ENCODE data around the gene DZIP1L.
"Not testable (repeated sequence)": the region's sequence is repeated elsewhere in the genome, so short reads cannot be mapped to it uniquely, and the experiment has no call there.

Gene DZIP1L

DNA sequence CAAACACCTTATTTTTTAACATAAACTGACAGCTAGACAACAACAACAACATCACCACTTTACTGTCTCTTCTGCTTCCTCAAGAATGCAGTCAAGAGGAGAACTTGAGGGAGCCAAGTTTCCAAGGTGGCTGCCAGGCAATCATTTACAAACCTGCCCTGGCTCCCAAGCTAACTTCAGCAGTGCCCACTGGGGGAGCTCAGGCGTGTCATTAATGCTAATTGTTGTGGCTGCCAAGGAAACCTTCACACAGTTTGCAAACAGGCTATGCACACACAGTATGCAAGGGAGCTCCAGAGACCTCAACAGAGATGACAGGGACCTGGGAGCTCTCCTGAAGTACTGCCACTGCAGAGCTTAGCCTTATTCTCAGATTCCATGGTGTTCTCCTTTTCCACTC, 2.1 kb downstream of the DZIP1L start:
- no peak for DNase-seq

DNA sequence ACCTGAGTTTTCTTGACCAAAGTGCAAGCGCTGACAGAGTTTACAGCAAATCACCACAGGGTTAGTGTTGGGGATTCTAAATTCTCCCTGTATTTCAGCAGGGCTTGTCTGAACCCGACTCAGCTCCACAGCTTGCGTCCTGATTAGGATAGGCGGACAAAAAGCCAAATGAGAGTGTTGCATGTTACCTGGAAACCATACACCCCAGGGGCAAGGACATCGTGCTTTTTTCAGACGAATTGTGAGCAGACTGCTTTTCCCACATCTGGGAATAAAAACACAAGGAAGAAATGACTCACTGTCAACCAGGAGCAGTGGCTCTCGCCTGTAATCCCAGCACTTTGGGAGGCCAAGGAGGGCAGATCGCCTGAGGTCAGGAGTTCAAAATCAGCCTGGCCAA, 3.0 kb downstream of the DZIP1L start:
- no peak for DNase-seq

DNA sequence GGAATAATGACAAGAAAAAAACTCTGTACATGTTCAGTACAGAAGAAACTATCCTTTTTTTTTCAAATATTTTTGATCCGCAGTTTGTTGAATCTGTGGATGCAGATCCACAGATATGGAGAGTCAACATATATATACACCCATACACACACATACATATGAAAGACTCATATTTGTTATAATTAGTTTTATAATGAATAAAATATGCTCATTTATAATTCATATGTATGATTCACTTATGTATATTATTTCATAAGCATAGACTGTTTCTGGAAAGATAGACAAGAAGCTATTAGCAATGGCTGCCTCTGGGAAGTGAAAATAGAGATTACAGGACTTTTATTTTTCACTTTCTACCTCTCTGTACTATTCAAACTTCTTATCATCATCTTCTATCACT, 9.8 kb downstream of the DZIP1L start:
- DNase-seq = no peak

DNA sequence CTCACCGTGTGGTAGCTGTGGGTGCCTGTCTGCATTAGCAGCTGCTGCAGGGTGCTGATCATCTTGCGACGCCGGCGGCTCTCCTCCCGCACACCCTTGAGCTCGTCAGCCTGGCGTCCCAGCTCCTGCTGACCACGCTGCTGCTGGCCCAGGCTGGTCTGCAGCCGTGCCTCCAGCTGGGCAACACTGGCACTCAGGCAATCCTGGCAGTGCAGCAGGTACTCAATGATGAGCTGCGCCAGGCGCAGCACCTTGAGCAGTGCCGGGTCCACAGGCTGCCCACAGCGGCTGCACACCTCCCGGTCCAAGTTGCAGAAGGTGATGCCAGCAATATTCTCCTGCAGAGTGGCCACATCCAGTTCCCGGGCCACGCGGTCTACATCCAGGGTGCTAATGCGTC, 11.9 kb downstream of the DZIP1L start:
- DNase-seq = no peak

DNA sequence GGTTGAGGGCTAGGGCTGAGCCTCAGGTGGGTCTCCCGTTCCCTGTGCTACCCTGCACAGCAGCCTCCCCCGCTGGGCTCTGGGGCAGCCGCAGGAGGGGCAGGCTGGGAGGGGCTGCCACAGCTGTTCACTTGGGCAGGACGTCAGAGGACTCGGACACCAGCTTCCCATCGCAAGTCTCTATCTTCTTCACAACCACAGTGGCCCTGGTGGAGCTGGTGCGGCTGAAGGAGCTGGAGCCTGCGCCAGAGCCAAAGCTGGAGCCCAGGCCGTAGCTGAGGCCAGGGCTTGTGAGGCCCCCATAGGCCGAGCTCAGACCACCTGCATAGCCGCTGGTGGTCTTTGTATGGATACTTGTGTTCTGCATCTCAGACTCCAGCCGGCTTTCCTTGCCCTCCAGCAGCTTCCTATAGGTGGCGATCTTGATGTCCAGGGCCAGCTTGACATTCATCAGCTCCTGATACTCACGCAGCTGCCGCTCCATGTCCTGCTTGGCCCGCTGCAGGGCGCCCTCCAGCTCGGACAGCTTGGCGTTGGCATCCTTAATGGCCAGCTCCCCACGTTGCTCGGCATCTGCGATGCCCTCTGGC, 14.0 kb downstream of the DZIP1L start:
- DNase-seq = not testable (repeated sequence)

DNA sequence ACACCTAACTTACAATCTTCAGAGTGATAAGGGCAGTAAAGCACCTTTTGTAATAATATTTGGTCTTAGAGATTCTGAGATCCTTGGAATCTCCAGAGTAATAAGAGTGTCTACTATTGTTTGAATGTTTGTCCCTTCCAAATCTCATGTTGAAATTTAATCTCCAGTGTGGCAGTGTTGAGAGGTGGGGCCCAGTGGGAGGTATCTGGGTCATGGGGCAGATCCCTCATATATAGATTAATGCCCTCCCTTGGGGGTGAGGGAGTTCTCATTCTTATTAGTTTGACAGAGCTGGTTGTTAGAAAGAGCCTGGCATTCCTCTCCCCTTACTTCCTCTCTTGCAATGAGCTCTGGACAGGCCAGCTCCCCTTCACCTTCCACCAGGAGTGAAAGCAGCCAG, 16.0 kb downstream of the DZIP1L start:
- no peak for DNase-seq

DNA sequence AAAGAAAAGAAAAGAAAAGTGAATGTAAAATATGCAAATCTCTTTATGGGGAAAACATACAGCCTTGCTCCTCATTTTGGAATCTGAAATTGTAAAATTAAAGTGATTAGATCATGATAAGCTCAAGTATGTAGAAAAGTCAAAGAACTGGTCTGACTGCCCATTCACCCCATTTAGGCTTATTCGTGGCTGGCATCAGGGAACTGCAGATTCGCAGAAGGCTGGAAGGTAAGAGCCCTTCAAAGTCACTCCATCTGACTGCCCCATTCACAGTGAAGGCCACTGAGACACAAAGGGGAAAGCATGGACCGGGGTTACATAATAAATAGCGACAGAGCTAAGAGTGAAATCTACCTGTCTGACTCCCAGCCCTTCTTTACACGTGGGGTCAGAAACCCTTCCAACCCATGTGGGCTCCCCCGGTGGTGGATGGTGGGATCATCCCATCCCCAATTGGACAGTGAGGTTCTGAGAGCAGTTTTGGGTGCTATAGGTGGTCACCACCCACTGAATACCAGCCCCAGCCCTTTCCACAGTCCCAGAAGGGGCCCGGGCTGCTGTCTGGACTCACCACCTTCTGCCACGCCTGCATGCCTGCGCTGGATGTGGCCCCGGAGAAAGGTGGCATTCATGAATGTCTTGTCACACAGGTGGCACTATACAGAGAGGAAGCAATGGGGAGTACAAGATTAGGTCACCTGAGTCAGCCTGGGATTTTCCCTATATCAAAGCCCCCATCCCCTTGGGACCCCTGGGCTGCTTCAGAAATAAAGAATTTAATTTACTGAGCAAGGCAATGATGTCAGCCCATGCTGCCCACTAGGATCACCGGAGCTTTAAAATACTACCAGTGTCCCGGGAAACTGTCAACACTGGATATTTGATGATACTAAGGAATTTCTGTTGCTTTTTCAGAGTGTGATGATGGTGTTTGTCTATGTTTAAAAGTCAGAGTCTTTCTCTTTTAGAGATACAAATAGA, 17.9 kb downstream of the DZIP1L start:
- DNase-seq = no peak

DNA sequence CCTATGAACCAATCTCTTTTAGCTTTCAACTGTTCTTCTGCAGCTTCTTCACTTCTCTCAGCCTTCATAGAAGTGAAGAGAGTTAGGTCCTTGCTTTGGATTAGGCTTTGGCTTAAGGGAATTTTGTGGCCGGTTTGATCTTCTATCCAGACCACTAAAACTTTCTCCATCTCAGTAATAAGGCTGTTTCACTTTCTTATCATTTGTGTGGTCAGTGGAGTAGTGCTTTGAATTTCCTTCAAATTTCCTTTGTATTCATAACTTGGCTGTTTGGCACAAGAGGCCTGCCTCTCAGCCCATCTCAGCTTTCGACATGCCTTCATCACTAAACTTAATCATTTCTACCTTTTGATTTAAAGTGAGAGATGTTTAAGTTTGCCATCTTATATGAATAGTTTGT, 21.7 kb downstream of the DZIP1L start:
- DNase-seq = no peak

DNA sequence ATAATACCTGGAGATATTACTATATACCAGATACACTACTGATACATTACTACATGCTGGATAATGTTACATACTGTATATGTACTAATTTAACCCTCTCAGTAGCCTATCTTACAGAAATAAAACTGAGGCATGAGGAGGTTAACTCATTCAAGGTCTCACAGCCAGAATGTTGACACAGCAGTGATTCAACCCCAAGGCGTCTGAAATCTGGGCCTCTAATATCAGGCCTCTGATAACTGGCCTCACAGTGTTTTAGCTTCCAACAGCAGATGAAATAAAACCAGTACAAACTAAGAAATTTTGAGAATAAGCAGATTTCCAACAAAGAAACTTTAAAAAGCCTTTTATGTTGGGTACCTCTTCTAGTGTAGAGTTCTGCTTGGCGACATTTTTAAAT, 23.4 kb downstream of the DZIP1L start:
- no peak for DNase-seq

DNA sequence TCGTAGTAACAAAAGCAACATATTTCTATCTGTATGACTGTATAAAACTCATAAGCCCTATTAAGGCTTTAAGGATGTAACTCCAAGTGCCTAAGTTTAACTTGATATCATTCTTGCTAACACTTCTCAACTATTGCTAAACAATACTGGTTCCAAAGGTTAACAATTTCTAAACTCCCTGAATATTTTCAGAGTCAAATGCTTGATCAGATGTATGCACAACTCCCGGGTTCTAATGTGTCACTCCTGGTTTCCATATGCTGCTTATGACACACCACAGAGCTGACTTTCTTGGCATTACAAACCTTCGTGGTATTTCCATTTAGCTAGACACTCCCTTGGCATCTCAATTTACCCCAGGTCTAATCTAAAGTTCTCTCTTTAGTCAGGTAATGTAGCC, 26.3 kb downstream of the DZIP1L start:
- no peak for DNase-seq

DNA sequence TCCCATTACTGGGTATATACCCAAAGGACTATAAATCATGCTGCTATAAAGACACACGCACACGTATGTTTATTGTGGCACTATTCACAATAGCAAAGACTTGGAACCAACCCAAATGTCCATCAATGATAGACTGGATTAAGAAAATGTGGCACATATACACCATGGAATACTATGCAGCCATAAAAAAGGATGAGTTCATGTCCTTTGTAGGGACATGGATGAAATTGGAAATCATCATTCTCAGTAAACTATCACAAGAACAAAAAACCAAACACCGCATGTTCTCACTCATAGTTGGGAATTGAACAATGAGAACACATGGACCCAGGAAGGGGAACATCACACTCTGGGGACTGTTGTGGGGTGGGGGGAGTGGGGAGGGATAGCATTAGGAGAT, 29.7 kb downstream of the DZIP1L start:
- DNase-seq = not testable (repeated sequence)

DNA sequence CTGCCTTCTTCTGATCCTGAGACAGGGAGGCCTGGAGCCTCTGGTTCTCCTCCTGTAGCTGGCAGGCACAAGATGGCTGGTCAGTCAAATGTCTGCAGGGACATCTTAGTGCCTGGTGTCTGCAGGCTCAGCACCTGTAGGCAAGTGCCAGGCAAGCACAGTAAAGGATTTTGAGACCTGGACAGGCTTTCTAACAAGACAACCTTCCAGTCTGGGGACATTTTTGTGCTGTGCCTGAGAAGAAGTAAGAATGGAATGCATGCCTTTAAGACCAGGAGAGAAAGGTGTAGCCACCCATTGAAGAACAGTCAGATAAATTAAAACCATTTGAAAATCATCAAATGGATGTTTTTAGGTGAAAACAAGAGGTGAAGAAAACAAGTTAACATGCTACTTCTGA, 31.2 kb downstream of the DZIP1L start:
- no peak for DNase-seq

DNA sequence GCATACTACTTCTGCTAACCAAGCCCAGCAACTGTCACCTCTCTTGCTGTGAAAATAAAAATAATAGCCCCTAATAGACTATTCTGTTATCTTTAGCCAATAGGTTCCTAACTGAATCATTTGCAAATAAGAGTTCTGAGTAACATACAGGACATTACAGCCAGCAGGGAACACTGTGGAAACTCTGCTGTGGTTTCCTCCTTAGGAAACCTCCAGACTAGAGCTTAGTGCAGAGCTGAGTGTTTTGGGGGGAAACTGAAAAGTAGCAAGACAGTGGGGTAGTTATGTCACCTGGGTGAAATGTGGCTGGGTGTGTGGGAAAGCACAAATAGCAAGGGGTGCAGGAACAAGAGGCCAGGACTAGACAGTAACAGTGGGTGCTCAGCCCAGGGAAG, 32.4 kb downstream of the DZIP1L start:
- DNase-seq = no peak

DNA sequence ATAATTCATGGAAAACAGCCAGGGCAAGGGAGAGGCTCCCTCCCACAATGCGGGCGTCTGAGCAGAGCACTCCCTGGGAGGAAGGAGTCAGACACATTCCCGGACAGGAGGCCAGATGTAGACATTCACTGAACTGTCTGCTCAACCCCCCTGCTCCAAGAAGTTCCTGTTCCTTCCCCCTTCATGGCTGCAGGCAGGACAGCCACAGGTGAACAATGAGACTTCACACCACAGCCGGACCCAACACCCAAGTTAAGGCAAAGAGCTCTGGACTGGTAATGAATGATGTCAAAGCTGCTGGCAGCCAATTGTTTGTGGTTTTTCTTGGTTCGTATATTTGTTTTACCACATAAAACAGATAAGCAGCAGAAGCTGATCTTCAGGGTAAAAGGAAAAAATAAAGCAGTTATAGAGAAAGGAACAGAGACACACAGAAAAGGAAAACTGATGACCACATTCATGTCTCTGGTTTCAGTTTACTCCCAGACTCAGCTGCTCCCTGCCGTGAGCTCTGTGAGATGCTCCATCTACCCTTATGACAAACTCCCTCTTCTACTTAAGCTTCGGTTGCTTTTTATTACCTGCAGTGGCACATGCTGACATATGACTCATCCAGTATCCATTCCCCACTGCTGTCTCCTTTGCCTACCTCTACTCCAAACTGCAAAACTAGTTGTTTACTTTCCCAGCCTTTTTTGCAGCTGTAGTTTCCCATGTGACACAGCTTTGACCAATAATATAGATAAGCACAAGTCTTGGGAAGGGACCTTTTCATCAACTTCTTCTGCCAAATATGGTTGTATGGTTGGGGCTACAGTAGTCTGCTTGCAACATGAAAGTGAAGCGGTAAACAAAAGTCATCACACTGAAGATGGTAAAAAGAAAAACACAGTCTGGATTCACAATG, 33.1 kb downstream of the DZIP1L start:
- DNase-seq = no peak

DNA sequence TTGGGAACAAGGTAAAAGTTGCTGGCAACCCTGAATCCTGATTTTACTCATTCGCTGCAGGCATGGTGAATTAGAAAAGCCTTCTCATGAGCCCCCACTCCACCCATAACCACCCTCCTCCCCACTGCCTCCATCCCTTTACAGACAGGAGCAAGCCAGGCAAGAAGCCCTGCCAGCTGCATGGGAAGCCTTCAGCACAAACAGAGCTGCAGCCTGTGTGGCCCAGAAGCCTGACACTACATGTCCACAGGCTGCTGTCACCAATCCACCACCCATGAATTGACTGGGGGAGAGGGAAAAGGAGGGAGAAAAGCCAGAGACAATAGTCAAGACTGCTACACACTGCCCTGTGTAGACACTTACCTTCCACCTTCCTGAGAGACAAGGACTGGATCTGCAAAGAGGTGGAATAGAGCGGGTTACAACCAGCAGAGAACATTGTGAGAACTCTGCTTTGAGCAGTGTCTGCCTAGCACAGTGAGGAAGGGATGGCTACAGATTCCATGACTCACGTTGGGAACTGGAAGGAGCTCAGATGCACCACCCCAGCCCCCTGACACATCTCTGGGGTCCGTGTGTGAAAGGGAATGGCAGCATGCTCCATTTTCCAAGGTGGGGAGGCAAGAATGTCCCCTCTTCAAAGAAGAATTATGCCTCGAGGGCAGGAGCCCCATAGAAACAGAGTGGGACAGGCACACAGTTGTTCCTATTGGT, 33.9 kb downstream of the DZIP1L start:
- DNase-seq = no peak

DNA sequence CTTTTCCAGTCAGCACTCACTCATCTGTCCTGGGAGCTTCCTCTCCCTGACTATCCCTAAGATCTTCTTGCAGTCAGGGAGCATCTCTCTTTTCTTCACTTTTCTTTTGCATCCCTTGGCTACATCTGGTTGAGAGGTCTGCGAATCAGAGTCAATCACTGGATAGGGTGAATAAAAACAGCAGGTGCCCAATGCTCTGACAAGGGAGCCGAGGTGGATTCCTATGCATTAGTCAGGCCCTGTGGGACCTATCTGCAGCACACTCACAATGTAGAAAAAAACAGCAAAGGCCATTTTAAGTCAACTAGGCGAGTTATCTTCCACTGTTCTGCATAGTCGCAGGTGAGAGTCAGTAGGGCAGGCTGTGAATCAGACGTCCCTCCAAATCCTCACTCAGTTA, 35.5 kb downstream of the DZIP1L start:
- DNase-seq = no peak

DNA sequence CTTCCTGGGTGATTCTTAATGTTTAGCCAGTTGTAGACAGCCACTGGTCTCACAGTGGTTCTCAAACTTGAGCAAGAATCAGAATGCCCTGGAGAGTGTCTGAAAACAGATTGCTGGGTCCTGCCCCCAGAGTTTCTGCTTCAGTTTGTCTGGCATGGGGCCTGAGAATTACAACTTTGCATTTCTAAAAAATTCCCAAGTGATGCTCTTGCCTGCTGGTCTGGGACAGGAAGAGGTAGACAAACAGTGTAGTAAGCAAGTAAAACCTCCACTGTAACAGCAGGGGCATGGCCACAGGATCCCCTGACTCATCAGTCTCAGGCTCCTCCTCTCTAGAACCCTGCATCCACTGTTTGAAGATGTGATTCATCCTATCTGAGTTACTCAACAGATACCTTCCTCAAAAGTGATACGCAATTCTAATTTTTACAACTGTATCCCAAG, 36.5 kb downstream of the DZIP1L start:
- DNase-seq = peak in 1 of 2 experiments; percentile 58

DNA sequence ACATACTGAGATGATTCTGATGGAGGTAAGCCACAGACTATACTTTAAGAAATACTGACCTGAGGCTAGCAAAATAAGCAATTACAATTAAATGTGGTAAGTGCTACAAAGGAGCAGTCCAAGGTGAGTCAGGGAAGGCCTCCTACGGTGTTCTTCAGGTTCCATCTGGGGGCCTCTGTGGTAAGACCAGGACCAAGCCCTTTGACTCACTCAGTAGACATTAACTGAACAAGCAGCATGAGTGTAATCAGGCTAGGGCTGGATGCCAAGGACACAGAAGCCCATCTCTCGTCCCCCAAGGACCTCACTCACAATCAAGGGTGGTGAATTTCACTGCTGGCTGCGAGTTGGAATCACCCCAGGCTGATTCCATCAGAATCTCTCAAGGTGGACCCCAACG, 37.3 kb downstream of the DZIP1L start:
- DNase-seq = no peak

DNA sequence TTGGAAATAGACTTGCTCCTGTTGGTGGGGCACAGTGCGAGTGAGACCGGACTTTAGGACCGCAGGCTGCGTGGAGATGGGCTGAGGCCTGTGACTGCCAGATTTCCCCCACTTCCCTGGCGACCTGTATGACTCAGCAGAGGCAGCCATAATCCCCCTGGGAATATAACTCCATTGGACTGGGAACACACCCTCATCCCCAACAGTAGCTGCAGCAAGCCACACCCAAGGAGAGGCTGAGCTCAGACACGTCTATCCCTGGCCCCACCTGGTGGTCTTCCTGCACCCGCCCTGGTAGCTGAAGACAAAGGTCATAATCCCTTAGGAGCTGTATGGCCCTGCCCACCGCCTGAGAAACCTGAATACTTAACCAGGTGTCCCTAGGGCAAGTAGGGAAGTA, 42.6 kb downstream of the DZIP1L start:
- no peak for DNase-seq

DNA sequence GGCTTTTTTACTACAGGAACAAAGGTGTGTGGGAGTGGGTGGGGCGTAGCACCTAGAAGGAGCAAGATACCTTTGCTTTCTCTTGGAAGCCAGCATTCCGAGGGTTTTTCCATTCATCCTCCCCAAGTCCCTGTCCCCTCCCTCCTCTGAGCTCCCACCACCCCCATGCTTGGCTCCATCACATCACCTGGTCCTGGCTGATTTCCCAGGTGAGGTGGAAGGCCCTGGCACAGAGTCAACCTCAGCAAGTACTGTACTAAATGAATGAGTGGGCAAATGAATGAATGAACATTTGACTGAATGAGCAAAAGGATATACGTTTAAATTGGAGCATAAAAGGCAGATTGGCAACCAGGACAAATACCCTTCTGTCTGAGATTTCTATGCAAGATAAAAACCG, 45.4 kb downstream of the DZIP1L start:
- no peak for DNase-seq

DNA sequence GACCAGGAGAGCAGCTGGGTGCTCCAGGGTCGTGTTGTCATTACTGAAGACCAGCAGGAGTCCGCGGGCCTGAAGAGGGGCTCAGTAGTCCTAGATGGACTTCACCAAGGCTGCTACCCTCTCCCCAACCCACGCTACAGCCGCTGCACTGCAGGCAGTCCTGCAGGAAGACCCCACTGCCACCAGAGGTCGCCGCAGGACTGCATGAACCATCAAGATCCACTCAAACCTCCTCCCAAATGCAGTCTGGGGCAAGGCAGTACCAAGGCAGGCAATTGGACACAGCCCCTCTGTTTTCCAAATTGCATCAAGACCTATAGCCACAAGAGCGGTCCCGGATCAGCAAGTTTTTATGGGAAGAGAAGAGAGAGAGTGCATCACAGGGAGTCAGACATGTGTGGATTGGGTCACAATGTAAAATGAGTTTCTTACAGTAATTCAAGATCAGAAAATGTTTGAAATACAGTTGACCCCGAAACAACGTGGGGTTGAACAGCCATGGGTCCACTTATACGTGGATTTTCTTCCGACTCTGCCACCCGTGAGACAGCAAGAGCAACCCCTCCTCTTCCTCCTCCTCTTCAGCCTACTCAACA, 46.7 kb downstream of the DZIP1L start:
- peak in 1 of 2 experiments; percentile 53 for DNase-seq

DNA sequence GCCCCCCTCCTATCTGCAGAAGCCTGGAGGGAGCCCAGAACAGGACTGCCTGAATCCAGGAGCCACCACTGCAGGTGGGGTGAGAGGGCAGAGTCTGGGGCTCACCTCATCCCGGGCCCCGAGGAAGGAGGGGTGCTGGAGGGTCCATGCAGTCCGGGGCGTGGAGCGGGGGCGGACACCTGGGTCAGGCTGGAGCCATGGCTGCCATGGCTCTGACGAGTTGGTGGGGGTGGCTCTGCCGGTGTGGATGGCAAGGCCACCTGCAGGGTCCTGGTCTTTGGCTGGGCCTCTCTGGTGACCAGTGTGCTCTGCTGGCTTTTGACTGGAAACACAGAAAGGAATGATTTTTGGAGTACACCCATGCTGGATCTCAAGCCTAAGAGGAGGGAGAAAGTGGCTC, 47.4 kb downstream of the DZIP1L start:
- DNase-seq = no peak
